GM21381 (cell line): ENCODE measurements around the gene SLA2.
"Not testable (repeated sequence)": the region's sequence is repeated elsewhere in the genome, so short reads cannot be mapped to it uniquely, and the experiment has no call there.

Source experiments
- ATAC-seq: cut with Tn5 transposase; IDR thresholded peaks from one replicate; pipeline ENCODE4 v1.9.1; 2021; ENCODE audit warnings: mild to moderate bottlenecking, moderate library complexity; ENCODE audit not compliant: unreplicated experiment

Gene SLA2, protein sequence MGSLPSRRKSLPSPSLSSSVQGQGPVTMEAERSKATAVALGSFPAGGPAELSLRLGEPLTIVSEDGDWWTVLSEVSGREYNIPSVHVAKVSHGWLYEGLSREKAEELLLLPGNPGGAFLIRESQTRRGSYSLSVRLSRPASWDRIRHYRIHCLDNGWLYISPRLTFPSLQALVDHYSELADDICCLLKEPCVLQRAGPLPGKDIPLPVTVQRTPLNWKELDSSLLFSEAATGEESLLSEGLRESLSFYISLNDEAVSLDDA

DNA sequence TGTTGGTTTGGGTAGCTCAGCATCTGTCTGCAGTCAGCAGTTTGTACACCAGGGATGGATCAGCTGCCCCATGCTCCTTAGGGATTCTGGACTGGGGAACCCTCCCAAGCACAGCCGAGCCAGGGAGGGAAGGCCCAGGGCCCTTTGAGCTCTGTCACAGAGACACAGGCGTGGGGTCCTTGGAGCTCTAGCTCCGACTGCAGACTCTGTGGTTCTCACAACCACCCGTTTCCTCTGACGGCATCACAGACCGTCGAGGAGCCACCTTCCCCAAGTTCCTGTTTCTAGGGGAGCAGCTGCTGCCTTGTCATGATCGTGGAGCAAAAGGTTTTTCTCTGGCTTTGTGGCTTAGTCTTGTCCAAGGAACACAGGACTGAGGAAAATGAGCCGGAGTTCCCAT lies at the start of gene SLA2:
Gene SLA2 (minus strand): TSS at position 199 of the 400 bp plus-strand sequence. CDS start 4,861 bp downstream, outside the sequence.
- ATAC-seq, result no peak

DNA sequence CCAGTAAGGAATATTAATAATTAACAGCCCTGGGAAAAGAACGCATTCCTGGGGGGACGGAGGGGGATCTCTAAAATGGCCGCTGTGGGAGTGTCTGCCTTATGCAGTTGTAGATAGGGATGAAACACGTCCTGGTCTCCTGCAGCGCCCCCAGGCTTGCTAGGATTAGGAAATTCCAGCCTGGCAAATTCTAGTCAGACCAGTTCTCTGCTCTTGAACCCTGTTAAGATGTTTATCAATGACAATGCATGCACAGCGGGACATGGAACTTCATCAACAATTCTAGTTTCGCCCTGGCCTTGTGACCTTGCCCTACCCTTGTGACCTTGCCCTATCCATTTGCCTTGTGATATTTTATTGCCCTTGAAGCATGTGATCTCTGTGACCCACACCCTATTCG lies 49.5 kb upstream of the SLA2 start:
- not testable (repeated sequence) for ATAC-seq

DNA sequence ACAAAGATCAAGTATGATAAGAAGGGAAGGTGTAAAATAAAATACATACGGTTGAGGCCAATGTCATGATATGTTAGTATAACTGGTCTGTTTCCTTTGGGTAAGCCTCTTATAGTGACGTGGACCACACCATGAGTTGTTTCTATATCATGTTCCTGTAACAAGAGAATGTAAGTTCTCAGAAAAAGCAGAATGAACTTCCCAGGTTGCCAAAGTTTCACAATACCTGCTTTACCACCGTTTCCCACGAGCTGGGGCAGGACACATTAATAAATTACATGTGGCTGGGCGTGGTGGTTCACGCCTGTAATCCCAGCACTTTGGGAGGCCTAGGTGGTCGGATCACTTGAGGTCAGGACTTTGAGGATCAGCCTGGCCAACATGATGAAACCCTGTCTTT lies 42.6 kb upstream of the SLA2 start:
- ATAC-seq, result no peak

DNA sequence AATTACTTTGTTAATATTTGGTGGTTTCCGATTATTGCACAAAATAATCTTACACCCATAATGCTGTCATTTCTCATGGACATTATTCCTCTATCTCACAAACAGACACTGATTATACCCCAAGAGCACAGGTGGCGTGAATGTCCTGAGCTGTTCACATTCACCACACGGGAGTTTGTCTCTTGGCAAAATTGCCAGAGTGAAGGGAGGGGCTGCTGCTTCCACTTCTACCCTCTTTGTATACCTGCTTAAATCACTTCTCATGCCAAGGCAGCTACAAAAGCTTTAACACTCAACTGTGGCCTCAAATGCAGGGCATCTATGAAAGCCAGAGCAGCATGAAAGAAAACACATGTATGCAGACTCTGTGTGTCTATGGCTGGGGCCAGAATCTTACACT lies 41.9 kb upstream of the SLA2 start:
- no peak for ATAC-seq

DNA sequence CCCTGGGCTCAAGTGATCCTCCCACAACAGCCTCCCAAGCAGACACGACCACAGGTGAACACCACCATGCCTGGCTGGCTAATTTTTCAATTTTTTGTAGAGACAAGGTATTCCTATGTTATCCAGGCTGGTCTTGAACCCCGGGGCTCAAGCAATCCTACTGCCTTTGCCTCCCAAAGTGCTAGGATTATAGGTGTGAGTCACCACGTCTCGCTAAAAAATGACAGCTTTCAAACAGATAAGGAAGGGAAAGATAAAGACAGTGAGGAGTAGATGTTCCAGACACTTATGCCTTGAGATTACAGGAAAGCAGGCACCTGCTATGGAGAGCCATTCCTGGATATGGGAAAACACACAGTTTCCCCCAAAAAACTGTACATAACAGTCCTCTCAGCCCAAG lies 40.9 kb upstream of the SLA2 start:
- no peak for ATAC-seq

DNA sequence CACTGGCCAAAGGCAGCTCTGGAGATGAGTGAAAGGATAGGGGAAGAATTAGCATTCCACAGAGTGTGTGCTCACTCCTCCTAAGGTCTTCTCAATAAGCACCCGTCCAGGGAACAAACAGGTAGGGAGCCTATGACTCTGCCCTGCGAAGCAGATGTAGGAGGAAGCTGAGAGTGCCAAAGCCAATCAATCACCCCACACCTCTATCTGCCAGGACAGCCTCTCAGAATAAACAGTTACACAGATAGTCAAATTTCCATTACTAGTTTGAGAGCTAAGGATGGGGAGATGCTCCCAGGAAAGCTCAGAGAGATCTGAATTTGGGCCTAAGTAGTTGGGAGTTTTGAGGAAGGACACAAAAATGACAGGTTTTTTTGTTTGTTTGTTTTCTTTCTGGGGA lies 40.5 kb upstream of the SLA2 start:
- no peak for ATAC-seq

DNA sequence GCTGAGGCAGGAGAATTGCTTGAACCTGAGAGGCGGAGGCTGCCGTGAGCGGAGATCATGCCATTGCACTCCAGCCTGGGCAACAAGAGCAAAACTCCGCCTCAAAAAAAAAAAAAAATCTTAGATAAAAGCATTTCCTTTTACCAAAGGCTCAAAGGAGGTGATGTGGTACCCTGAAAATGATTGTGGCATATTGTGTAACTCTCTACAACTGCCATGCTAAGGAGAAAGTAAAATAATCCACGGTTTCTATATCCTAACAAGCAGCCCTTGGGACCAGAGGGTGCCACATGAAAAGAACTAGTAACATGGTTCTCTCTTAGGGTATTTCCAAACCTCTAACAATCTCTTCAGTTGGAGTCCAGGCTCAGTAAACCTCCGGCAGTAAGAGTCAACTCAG lies 38.8 kb upstream of the SLA2 start:
- ATAC-seq, result no peak

DNA sequence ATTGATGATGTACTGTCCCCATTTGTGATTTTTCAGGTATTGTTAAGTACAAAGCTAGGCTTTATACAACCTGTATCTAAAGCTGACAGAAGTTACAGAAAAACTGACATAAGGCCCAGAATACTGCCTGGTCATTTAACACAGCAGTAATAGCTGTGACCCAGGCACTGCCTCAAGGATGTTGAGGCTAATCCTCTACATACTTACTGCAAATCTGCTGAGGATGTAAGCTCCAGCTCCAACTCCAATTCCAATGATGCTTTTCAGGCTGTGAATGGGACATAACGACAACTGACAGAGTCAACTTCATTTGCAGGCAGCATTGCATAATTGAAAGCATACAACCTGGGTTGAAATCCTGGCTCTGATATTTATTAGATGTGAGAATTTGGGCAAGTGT lies 36.3 kb upstream of the SLA2 start:
- ATAC-seq, result no peak

DNA sequence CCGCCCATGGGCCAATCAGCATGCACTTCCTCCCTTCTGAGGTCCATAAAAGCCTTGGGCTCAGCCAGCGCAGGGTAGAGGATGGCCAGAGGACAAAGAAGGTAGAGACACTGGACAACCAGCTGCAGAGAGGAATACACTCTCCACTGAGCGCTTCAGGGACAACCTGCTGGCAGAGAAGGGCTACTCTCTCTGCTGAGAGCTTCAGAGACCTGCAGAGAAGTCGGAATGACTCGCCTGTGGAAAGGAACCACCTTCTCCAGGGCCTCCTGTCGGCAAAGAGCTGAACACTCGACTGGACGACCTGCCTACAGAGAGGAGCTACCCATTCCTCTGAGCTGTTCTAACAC lies 31.4 kb upstream of the SLA2 start:
- ATAC-seq, result no peak

DNA sequence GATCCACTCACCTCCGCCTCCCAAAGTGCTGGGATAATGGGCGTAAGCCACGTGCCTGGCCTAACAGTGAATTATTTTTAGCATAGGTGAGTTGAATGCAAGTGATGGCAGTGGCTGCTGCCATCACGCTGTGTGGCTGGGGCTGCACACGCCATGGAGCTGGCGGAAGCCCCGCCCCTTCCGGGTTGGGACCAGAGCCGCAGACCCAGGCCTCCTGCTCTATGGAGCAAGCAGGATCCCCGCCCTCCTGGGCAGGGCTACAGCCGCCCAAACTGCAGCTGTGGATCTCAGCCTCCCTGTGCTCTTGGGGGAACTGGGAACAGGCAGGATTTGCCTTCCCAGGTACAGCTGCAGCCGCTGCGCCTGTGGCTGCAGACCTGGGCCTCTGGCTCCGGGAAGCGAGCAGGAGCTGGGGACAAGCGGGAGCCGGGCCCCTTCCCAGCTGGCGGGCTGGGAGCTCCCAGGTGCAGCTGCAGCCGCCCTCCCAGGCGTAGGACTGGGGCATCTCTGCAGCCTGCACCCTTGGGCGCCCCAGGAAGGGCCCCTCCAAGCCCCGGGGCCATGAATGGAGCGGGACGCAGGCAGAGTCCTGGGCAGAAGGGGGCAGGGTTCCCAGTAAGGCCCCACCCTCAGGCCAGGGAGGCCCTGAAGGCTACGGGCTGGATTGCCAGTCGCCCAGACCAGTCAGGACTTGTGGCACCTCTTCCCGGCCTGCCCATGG lies 30.9 kb upstream of the SLA2 start:
- ATAC-seq, result no peak

DNA sequence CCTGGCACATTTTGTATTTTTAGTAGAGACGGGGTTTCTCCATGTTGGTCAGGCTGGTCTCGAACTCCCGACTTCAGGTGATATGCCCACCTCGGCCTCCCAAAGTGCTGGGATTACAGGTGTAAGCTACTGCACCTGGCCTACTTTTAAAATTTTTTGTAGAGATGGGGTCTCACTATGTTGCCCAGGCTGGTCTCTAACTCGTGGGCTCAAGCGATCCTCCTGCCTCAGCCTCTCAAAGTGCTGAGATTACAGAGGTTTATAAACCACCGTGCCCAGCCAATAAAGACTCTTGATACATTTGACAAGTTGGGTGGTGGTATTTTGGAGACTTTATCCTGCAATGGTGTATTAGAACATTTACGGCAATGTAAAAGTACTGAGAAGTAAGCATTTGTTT lies 29.5 kb upstream of the SLA2 start:
- not testable (repeated sequence) for ATAC-seq

DNA sequence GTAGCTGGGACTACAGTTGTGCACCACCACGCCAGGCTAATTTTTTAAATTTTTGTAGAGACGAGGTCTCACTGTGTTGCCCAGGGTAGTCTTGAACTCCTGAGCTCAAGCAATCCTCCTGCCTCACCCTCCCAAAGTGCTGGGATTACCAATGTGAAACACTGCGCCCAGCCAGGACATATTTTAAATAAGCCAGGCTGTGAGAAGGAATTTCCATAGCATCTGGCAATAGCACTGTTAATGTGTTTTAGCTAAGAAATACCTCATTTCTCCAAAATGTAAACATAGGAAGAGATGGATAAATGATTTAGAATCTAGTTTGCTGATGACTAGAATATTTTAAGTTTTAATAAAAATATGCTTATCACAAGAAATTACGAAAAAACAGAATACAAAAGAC lies 27.0 kb upstream of the SLA2 start:
- ATAC-seq, result no peak

DNA sequence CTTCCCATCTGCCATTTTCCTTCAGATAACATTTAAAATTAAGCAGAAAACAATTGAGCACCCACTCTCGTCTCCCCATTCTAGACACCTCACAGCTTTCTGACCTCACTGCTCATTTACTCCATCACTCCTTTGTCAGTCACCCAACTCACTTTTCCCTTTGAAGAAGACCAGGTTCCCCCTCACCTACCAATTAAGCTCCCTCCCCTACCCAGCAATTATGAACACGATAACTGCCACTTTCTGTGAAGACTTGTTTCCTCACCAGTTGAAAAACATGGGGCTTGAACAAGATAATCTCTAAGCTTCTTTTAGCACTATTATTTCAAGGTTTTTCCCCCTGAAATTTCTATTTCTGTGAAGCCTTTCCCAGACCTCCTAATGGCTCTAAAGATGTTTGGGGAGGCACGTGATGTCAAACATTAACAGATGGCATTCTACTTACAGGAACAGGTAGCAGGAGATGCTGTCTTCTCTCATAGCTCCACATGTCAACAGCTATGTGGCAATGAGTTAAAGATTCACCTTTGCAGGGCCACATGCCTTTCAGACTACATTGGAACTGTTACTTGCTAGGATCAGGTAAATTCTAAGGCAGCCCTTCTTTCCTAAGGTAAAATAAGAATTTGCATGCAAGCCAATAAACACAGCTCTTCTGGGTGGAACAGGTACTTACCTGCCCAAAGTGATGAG lies 24.8 kb upstream of the SLA2 start:
- ATAC-seq, result no peak

DNA sequence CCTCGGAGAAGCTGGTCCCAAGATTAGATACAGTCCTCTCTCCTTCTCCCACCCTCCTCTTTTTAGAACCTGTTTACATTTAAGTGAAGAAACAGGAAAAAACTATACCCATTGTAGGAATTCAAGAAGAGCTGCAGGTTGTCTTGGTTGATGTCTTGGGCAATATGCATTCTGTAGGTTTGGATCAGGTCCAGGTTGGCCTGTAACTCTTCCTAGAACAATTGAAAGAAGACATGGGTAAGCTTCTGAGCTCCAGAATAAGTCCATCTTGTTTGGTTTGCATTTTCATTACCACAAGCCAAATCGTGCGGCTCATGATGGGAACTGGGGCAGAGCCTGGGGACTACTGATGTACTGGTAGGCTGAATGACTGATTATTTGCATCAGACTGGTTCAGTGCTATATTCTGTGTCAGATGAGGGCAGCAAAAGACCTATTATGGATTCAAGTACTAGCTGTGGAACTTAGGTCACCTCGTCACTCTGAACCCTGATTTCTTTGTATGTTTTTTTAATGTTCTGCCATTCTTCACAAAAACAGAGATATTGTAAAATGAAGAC lies 20.3 kb upstream of the SLA2 start:
- ATAC-seq, result no peak

DNA sequence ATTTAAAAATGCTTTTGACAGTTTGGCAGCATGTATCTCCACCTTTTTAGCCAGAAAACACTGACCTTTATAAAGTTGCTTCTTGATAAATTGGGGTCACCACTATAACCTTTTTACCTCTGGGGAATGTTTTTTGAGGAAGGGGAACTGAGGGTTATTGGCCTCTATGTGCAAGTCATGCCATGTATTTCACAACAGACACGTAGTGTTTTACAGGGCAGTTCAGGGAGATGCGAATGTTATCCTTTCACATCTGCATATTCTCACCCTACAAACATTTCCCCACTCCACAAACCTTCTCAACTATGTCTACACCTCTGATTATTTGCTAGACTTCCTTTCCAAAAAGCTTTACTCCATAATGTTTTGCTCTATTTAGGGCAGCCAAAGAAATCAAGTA lies 17.0 kb upstream of the SLA2 start:
- ATAC-seq, result no peak

DNA sequence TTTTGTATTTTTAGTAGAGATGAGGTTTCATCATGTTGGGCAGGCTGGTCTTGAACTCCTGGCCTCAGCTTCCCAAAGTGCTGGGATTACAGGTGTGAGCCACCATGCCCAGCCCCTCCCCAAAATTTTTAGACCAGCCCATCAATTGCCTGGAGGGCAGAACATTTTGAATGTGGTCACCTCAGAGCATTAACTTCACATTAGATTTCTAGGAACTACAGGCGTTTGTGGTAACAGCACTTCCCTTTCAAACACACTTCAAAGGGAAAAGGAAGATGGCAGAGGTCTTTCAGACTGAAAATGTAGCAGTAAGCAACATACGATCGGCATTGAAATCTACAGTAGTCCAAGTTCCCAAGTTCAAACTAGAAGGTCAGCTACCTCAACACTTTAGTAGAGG lies 12.3 kb upstream of the SLA2 start:
- ATAC-seq, result no peak

DNA sequence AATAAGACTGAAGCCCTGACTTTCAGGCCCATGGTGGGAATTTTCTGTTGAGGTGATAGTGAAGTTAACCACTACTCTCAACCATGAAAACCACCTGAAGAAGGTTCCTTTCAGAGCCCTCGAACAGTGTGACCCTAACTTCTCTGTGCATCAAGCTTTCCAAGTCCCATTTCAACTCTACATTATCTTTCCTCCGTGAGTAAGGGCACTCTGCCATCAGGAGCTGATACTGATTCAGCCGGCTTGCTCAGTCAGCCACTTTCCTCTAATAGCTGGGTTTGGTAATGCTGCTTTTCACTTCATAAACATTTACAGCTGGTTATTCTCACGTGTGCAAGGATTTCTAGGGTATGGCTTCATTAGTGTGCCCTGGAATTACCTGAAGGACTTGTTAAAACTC lies 10.7 kb upstream of the SLA2 start:
- no peak for ATAC-seq

DNA sequence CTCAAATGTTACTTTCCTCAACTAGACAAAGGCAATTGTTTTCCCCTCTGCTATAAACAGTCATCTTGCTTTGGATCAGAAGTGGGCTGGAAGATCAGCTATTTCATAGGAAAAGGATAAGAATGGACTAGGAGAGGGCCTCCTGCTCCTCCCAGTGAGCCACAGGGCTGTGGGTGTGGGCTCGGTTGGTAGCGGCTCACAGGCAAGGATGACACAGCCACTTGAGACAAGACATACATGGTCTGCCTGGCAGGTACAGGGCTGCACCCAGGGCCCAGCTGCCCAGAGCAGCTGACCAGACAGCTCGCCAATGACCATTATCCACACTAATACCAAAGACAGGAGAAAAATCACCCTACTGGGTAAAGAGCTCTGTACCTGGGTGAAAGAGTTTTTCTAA lies 9.0 kb upstream of the SLA2 start:
- ATAC-seq, result no peak

DNA sequence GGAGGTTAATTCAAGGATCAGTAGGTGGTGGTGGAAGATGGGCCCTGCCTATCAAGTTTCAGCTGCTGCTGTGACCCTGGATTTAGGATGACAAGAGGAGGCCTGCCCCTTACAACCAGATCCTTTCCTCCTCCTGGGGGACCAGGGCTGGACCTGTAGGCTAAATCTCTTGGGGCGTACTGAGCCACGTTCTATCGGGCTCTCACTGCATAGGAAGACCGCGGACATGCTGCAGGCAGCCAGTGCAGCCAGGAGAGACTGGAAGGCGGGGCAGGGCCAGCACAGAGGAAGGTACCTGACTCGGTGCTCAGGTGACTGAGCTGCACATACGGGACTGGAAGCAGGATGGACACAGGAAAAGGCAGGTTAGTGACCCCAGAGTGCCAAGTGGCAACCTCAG lies 8.5 kb upstream of the SLA2 start:
- no peak for ATAC-seq

DNA sequence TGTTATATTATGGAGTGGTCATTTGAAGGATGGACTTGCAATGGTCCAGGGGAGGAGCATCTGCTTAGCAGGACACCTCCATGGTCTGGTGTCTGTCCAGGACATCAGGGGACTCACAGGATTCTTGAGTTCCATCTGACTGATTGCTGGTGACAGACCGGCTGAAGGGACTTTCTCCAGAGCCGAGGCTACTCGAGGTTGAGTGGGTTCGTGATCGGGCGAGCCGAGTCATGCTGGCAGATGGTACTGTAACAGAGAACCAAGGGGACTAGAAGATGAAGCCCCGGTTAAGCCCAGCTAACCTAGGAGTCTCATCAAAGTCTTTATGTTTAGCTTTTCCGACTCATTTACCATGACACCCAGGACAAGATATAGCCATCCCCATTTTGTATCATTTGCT lies 7.5 kb upstream of the SLA2 start:
- ATAC-seq, result no peak

DNA sequence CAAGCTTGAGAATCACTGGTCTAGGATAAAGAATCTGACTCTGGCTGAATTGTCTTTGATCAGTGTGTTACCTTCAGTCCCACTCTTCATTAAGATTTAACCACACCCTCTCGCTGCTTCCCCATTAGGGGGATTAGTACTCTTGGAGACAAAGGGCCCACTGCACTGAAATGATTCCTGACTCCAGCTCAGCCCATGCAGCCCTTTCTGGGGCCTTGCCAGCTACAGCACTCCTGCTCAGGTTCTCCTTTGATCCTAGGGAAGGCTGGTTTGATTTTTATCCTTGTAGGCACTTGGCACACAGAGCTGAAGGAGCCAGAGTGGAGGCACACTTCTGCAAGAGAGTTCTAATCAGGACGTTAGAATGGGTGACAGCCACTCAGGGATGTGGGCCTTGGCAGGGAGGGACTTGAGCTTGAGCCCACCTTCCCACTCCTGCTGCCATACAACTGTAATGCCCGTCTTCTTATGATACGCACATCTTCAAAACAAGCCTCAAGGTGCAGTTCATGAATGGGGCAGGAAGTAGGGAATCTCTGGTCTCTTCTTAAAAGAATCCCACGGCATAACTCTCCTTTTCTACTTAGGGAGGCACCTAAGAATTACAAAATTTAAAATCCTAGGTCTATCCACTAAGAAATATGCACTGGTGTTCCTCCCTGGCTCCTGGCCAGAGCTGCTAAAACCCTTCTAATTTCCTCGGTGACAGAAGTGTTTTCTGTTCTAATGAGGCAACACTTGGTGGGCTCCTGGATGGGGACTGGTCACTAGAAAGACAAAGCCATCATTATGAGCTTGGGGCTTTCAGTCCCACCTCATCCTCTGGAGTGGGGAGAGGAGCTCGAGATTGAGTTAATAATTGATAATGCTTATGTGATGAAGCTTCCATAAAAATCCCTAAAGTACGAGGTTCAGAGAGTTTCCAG lies 1.5 kb upstream of the SLA2 start:
- no peak for ATAC-seq
